ENCODE measurements around the gene SNX30.

SNX30 gene

GRCh38 chr9:112783551-112783954 lies 33.0 kb downstream of the SNX30 start:
- no peak for DNase-seq (ENCODE audit: low read depth, low spot score)

DNA sequence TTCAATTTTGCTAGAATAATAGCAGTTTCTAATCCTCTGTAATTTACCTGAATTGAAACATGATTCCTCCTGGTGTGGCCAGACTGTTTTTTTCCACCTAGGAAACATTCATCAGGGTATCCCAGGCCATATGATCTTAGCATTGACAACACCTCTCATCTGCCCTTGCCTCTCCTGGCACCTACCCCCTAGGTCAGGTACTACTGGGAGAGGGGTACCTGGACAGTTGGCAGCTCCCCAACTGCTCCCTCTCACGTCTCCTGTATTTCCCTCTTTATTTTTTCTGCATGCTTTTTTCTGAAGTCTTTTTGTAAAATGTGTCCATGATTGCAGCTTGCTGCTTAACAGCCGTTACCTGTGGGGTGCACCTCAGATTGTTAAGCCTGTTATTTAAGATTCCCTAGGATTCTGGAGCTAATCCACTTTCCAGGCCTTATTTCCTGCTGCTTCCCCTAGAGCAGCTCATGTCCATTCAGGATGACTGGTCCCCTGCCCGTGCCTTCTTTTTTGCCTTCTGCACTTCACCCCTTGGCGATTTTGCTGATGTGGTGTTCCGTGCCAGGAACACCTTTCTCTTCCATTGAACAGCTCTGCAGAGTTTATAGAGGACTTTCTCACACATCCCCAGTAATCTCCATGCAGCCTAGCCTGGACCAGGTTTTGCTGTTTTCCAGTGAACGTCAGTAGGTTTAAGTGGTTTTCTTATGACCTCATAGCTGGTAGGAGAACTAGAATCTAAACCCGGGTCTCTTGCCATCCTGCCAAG lies 33.6 kb downstream of the SNX30 start:
- no peak for DNase-seq (ENCODE audit: low read depth, low spot score)

DNA sequence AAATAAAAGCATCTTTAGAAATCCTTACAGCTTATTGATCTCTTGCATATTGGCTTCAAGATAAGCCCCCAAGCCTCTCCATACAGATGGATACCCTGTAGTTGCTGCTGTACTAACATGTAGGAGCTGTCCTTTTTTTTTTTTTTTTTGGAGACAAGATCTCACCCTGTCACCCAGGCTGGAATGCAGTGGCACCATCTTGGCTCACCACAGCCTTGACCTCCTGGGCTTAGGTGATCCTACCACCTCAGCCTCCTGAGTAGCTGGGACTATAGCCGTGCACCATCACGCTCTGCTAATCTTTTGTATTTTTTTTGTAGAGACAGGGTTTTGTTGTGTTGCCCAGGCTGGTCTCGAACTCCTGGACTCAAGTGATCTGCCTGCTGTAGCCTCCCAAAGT lies 35.4 kb downstream of the SNX30 start:
- DNase-seq (ENCODE audit: low read depth, low spot score), result no peak

- no peak for DNase-seq (ENCODE audit: low read depth, low spot score)
These were observed 36.4 kb downstream of the SNX30 start for GRCh38 chr9:112786829-112787520.

DNA sequence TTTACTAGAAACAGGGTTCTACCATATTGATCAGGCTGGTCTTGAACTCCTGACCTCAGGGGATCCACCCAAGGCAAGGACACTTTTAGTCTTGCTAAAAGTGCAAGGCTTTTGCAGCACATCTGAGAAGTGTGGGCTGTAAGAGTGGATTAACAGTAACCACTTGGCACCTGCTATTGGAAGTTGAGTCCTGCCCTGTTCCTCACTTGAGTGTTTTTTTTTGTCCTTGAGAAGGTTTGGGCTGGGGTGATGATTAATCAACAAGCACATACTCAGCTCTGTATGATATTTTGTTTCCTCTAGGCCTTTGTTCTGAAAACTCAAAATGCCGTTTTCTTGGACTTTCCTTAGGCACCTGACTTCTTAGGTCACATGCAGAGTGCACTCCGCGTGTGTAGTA lies 37.4 kb downstream of the SNX30 start:
- no peak for DNase-seq (ENCODE audit: low read depth, low spot score)

- DNase-seq (ENCODE audit: low read depth, low spot score), result no peak
These were observed 38.9 kb downstream of the SNX30 start for GRCh38 chr9:112789473-112789872.

GRCh38 chr9:112789891-112790774 lies 39.6 kb downstream of the SNX30 start:
- no peak for DNase-seq (ENCODE audit: low read depth, low spot score)

DNA sequence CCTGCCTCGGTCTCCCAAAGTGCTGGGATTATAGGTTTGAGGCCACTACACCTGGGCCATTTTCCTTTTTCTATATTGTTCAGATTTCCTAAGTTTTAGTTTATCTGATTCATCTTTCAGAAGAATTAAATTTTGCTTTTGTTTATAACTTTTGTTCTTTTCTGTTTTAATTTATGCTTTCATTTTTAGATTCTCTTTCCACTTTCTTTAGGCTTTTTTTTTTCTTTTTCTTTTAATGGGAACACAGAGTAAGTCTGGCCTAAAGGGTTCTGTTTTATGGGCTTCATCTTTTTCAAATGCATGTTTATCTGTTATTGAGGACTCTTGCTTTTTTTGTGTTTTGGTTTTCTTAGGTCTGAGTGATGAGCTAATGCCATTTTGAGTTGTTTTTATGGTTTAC lies 42.1 kb downstream of the SNX30 start:
- no peak for DNase-seq (ENCODE audit: low read depth, low spot score)

- DNase-seq (ENCODE audit: low read depth, low spot score), result no peak
These were observed 42.8 kb downstream of the SNX30 start for GRCh38 chr9:112793213-112793810.

GRCh38 chr9:112794731-112795130 lies 44.2 kb downstream of the SNX30 start:
- DNase-seq (ENCODE audit: low read depth, low spot score), result no peak

GRCh38 chr9:112795921-112796320 lies 45.4 kb downstream of the SNX30 start:
- no peak for DNase-seq (ENCODE audit: low read depth, low spot score)

DNA sequence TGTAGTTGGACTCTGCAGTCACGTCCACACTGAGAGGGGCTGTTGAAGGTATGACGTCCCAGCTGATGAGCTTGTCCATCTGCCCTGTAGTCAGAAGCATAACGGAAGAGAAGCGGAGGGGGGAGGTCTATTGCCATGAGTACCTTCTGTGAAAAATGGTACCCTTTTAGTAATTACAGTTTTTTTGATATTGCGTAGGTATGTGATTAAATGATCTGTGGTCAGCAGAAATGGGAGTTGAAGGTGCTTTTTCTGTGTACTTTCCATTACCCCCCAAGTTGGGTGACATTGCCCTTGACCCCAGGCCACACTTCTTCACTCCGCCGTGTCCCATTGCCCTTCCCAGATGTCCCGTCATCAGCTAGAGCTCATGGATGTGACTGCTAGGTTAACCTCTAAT lies 45.9 kb downstream of the SNX30 start:
- DNase-seq (ENCODE audit: low read depth, low spot score), result no peak

GRCh38 chr9:112809351-112809848 lies 58.8 kb downstream of the SNX30 start:
- DNase-seq (ENCODE audit: low read depth, low spot score), result no peak

GRCh38 chr9:112809906-112810305 lies 59.3 kb downstream of the SNX30 start:
- DNase-seq (ENCODE audit: low read depth, low spot score), result no peak

DNA sequence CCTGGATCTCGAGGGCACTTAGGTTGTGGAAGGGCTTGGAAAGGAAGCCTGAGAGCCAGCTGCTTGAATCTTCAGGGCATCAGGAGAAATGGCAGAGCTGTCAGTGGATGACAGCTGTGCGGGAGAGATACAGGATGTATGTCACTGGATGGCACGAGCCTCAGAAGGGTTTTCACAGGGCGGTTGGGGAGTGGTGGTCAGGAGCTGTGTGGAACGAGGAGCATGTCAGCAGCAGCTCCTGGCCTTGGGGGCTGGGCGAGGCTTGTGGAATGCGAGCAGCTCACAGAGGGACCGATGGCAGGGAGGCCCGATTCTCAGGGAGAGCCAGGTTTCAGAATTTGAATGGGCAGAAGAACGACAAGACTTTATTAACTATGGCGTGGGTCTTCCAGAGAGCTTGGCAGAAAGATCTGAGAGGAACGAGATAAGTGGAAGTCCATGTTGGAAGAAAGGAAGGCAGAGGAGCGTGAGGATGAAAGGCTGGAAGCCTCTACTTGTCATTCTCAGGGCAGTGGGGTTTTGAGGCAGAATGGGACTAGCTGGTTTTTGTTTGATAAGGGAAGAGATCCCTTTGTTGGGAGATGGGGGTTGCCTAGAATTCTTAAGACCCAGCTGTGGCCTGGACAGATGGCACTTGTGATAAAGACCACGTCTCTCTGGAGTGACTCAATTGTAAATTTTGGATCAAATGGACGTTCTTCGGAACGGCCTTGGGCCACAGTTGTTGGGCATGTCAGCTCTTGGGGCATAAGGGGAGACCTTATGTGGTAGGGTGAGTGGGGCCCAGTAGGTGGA lies 60.3 kb downstream of the SNX30 start:
- DNase-seq (ENCODE audit: low read depth, low spot score), result no peak

DNA sequence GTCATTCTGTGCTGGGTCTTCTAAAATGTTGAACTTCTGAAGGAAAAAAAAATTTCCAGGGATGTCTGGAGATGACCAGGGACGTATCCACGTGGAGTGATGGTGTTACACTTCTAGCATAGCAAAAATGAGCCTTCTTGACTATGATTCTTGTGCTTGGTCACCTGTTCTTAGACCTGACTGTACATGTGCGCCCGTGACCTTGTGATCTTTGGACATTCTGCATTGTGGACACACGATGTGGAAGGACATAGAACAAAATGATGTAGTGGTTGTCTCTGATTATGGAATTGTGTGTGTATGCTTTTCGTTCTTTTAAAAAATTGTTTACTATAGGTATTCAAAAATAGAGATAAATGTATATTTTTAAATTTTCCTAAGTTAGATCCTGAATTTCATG lies 61.0 kb downstream of the SNX30 start:
- DNase-seq (ENCODE audit: low read depth, low spot score), result no peak

DNA sequence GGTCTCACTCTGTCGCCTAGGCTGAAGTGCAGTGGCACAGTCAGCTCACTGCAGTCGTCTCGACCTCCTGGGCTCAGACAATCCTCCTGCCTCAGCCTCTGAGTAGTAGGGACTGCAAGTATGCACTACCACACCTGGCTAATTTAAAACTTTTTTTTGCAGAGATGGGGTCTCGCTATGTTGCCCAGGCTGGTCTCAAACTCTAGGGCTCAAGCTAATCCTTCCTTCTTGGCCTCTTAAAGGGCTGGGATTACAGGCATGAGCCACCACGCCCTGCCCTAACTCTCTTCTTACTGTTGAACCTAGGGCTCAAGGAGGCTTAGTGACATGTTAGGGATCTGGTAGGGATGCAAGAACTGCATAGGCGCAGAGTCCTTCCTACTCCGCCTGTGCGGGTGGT lies 65.3 kb downstream of the SNX30 start:
- DNase-seq (ENCODE audit: low read depth, low spot score), result no peak

GRCh38 chr9:112817860-112818203 lies 67.3 kb downstream of the SNX30 start:
- no peak for DNase-seq (ENCODE audit: low read depth, low spot score)

DNA sequence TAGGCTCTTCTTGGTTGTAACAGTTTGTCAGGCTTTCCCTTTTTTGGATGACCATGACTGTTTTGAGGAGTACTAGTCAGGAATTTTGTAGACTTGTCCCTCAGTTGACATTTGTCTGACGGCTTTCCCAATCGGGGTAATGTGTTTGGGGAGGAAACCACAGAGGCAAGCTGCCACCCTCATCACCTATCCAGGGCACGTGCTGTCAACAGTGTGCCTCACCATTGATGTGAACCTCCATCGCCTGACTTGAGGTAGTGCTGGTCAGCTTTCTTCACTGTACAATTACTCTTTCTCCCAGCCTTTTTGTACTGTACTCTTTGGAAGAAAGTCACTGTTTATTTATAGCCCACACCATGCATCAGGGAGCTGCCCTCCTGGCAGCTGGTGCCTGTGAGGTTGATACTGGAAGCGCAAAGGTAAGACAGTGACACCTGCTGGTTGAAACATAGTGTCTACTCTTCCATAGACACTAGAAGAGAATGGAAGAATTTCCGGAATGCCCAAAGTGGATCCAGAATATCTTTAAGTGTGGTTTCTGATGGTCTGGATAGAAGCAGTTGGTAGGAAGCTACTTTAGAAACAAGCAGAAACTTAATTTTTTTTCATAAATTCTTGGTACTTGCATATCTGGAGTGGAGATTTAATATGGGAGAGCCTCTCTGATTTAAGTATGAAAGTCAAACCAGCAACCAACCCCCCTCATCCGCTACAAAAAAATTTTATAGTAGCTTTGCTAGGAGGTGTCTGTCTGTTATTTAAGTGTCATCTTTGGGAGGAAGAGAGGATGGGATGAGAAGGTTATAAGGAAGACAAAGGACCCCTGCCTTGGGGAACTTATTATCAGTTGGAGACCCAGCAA lies 69.3 kb downstream of the SNX30 start:
- peak; percentile 31 for DNase-seq (ENCODE audit: low read depth, low spot score)

GRCh38 chr9:112820881-112821280 lies 70.3 kb downstream of the SNX30 start:
- DNase-seq (ENCODE audit: low read depth, low spot score), result no peak

Measured in smooth muscle cell of the brain vasculature (primary cell).